Activated CD8-positive, alpha-beta memory T cell treated with anti-CD3 and anti-CD28 coated beads for 48 hours (primary cell): ENCODE data around the gene TFB1M.
"Not testable (repeated sequence)": the region's sequence is repeated elsewhere in the genome, so short reads cannot be mapped to it uniquely, and the experiment has no call there.

Experiments used
- DNase-seq, 3 experiments: peaks; one replicate each; pipeline ENCODE4 v3.0.0-alpha.2; 2020; ENCODE audit warnings: low read depth in 2 of 3, low spot score in 2 of 3

Gene TFB1M

GRCh38 chr6:155244434-155244833 lies 69.8 kb downstream of the TFB1M start:
- DNase-seq = no peak

- no peak for DNase-seq
Measured at GRCh38 chr6:155241966-155242365, 72.3 kb downstream of the TFB1M start.

GRCh38 chr6:155240905-155241600 lies 73.2 kb downstream of the TFB1M start:
- DNase-seq = no peak

- no peak for DNase-seq
Measured at GRCh38 chr6:155237613-155238012, 76.7 kb downstream of the TFB1M start.

- DNase-seq = no peak
Measured at GRCh38 chr6:155235087-155235486, 79.2 kb downstream of the TFB1M start.

GRCh38 chr6:155234687-155235086 lies 79.6 kb downstream of the TFB1M start:
- DNase-seq = no peak

GRCh38 chr6:155234167-155234566 lies 80.1 kb downstream of the TFB1M start:
- no peak for DNase-seq

- no peak for DNase-seq
Measured at GRCh38 chr6:155232848-155233247, 81.4 kb downstream of the TFB1M start.

- DNase-seq = not testable (repeated sequence)
Measured at GRCh38 chr6:155230975-155231374, 83.3 kb downstream of the TFB1M start.

- no peak for DNase-seq
Measured at GRCh38 chr6:155228546-155229166, 85.6 kb downstream of the TFB1M start.

- DNase-seq = no peak
Measured at GRCh38 chr6:155227046-155227445, 87.2 kb downstream of the TFB1M start.

- no peak for DNase-seq
Measured at GRCh38 chr6:155224618-155225017, 89.7 kb downstream of the TFB1M start.

- DNase-seq = peak in 1 of 3 experiments; percentile 19
Measured at GRCh38 chr6:155223646-155224451, 90.4 kb downstream of the TFB1M start.

GRCh38 chr6:155222506-155222905 lies 91.8 kb downstream of the TFB1M start:
- no peak for DNase-seq

- no peak for DNase-seq
Measured at GRCh38 chr6:155221086-155221485, 93.2 kb downstream of the TFB1M start.

GRCh38 chr6:155219858-155220301 lies 94.4 kb downstream of the TFB1M start:
- DNase-seq = no peak

- no peak for DNase-seq
Measured at GRCh38 chr6:155219299-155219698, 95.0 kb downstream of the TFB1M start.

GRCh38 chr6:155218711-155219110 lies 95.6 kb downstream of the TFB1M start:
- not testable (repeated sequence) for DNase-seq

GRCh38 chr6:155216312-155217046 lies 97.8 kb downstream of the TFB1M start:
- no peak for DNase-seq

GRCh38 chr6:155215906-155216305 lies 98.4 kb downstream of the TFB1M start:
- DNase-seq = no peak
